HFF-Myc (cell line): ENCODE results near the gene POLR1D.
"Not testable (repeated sequence)": the region's sequence is repeated elsewhere in the genome, so short reads cannot be mapped to it uniquely, and the experiment has no call there.

Experiments
- DNase-seq: peaks from one replicate; pipeline ENCODE4 v3.0.0-alpha.2; 2011; ENCODE audit warnings: low read depth; ENCODE audit errors: extremely low read depth
- H3K4me3 ChIP-seq: replicated peaks from 2 replicates; pipeline ENCODE4 v1.5.1; 2011; ENCODE audit warnings: low read depth, mild to moderate bottlenecking, control low read depth, low read length
- CTCF ChIP-seq: IDR thresholded peaks from 2 replicates; pipeline ENCODE4 v1.5.1; 2012; ENCODE audit warnings: mild to moderate bottlenecking, low read depth, low read length, control low read depth; ENCODE audit errors: missing control alignments

POLR1D gene

GRCh38 chr13:27621116-27621365 lies 651 bp upstream of the POLR1D start:
- DNase-seq, result no peak
- no peak for TF ChIP-seq CTCF
- H3K4me3 ChIP-seq, result peak overlapping the region; percentile 90

GRCh38 chr13:27622102-27622820 lies 569 bp downstream of the POLR1D start:
- TF ChIP-seq CTCF, result no peak
- DNase-seq, result no peak

GRCh38 chr13:27622881-27623280 lies 1.2 kb downstream of the POLR1D start:
- DNase-seq, result no peak
- no peak for TF ChIP-seq CTCF
- H3K4me3 ChIP-seq, result peak overlapping the region; percentile 90

More at GRCh38 chr13:27622102-27622820, 569 bp downstream of the POLR1D start:
- peak overlapping the region; percentile 90 for H3K4me3 ChIP-seq

GRCh38 chr13:27624071-27624470 lies 2.4 kb downstream of the POLR1D start:
- no peak for TF ChIP-seq CTCF
- no peak overlapping the region for H3K4me3 ChIP-seq

GRCh38 chr13:27625839-27626238 lies 4.1 kb downstream of the POLR1D start:
- no peak for DNase-seq
- H3K4me3 ChIP-seq, result no peak overlapping the region
- TF ChIP-seq CTCF, result no peak

More at GRCh38 chr13:27624071-27624470, 2.4 kb downstream of the POLR1D start:
- no peak for DNase-seq

GRCh38 chr13:27627380-27627779 lies 5.7 kb downstream of the POLR1D start:
- no peak for DNase-seq
- no peak overlapping the region for H3K4me3 ChIP-seq
- no peak for TF ChIP-seq CTCF

GRCh38 chr13:27628081-27628480 lies 6.4 kb downstream of the POLR1D start:
- no peak overlapping the region for H3K4me3 ChIP-seq
- no peak for DNase-seq
- no peak for TF ChIP-seq CTCF

GRCh38 chr13:27628766-27629165 lies 7.1 kb downstream of the POLR1D start:
- not testable (repeated sequence) for H3K4me3 ChIP-seq, DNase-seq
